ENCODE results near the gene ITPA.
A peak's percentile ranks its signal among the peaks of the same experiment; 100 is the strongest.
"Not testable (repeated sequence)": the region's sequence is repeated elsewhere in the genome, so short reads cannot be mapped to it uniquely, and the experiment has no call there.

ITPA gene

GRCh38 chr20:3187861-3188260 lies 21.4 kb upstream of the ITPA start:
- H3K9me3 Mint-ChIP-seq, H3K4me3 Mint-ChIP-seq, H3K27me3 Mint-ChIP-seq, H3K27ac Mint-ChIP-seq, DNase-seq, H3K4me1 Mint-ChIP-seq, ATAC-seq: not testable (repeated sequence)
- peaks cover 20% of the 10 kb centered on the region for H3K36me3 Mint-ChIP-seq (ENCODE audit: low read depth)

DNA sequence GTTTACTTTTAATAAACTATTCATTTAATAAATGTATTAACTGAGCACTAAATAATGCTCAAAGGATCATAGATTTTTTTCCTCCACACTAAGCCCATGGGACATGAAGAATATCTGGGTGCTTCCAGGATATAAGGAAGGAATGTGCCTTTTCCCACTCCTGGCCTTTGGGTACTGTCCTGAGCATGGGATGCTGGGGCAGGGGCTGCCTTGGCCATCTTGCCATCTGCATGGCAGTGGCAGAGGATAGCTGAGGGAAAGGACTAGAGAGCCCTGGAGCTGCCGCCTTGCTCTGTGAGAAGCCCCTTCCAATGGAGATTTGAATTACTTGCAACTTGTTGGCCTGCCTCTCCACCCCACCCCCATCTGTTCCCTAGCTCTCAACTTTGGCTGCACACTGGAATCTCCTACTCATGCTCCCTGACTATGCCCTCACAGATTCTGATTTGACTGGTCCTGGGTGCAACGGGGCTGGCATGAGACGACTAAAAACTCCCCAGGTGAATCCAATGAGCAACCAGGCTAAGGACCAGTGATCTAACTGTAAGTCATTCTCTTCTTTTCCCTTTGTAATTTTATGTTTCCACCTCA lies 20.4 kb upstream of the ITPA start:
- Mint-ChIP-seq H3K4me1 (no peaks in the 10 kb centered on the region), H3K27me3 (no peaks in the 10 kb centered on the region), H3K36me3 (ENCODE audit: low read depth) (peaks cover 22% of the 10 kb centered on the region), H3K4me3 (no peak overlapping the region), H3K27ac (no peak overlapping the region), H3K9me3 (no peaks in the 10 kb centered on the region)
- no peak for ATAC-seq
- DNase-seq = no peak

DNA sequence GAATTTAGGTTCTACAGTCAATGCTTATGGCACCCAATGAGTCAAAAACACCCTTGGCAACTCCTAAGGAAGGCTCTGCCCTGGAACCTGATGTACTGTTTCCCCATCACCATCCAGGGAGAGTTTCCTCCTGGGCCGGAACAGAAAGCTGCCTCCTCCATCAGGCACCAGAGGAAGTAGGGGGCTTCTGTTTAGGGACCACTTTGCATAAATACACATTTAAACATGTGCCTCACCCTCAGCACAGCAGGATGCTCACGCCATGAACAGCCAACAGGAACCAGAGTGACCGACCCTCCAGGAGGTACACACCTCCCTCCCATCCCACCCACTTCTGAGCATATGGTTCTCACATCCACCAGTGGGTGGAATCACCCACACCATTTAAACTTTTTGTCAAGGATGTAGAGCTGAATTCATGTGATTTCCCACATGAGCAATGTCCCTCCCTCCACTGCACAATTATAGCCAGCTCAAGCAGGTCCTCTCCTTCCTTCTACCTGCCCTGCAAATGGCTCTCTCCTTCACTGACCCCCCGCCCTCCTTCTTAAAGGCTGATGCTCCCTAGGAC lies 19.7 kb upstream of the ITPA start:
- Mint-ChIP-seq H3K9me3 (no peaks in the 10 kb centered on the region), H3K4me3 (no peak overlapping the region), H3K27ac (peak overlapping the region; percentile 20), H3K4me1 (no peaks in the 10 kb centered on the region), H3K27me3 (no peaks in the 10 kb centered on the region), H3K36me3 (ENCODE audit: low read depth) (peaks cover 24% of the 10 kb centered on the region)
- ATAC-seq (no peak), DNase-seq (no peak)

DNA sequence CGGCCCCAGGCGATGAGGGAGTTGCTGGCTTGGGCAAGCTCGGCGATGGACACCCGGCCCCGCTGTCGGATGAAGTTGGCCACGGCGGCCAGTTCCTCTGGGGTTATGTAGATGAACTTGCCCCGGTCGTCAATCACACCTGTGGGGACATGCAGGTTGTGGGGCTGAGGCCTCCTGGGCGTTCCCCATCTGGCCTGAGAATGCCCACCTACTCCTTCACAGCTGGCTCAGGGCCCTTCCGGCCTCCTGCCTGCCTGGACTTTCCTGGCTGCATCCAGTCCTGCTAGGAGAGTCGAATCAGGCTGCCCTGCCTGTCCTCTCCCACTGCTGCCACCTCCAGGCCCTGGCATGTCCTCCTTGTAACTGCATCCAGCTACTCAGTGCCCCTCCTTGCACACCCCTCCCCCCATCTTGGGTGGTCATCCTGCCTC lies 18.6 kb upstream of the ITPA start:
- no peak for DNase-seq
- H3K4me1 Mint-ChIP-seq = peaks cover 6% of the 10 kb centered on the region

DNA sequence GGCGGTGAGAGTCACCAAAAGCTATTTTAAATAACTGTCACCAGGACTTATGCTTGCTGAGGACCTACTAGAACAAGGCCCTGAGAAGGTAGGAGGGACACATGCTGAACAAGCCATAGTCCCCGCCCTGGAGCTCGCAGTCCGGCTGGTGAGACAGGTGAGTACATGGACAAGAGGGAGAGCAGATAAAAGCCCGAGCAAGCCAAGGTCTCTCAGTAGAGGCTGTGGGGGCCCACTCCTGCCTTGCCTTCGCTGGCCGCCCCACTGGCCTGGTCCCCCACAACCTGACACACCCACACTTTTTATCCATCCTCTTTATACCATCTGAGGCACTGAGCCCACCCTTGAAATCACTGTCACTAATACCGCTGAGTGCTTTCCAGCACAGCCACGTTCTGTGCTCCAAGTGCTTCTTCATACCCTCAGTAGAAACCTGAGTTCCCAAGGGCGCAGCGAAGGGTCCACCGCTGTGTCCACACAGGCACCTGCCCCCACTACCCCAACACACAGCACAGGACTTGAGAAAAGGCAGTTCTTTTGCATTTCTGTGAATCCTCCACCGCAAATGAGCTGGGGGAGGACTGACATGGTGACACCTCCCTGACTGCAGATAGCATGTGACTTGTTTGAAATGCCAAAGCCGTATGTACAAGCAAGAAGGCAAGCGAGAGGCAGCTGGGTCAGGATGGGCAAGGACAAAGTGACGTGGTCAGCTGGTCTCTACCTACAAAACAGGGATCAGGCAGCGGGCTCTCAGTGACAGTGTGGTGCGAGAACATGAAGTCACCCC lies 16.9 kb upstream of the ITPA start:
- no peak for DNase-seq
- Mint-ChIP-seq H3K36me3 (ENCODE audit: low read depth) (peaks cover 39% of the 10 kb centered on the region), H3K27ac (no peak overlapping the region), H3K27me3 (no peaks in the 10 kb centered on the region), H3K9me3 (no peaks in the 10 kb centered on the region), H3K4me1 (peaks cover 10% of the 10 kb centered on the region), H3K4me3 (no peak overlapping the region)
- no peak for ATAC-seq

More for the DNA sequence above, 18.6 kb upstream of the ITPA start:
- Mint-ChIP-seq H3K27ac (no peak overlapping the region), H3K4me3 (no peak overlapping the region), H3K9me3 (no peaks in the 10 kb centered on the region), H3K27me3 (no peaks in the 10 kb centered on the region), H3K36me3 (ENCODE audit: low read depth) (peaks cover 28% of the 10 kb centered on the region)
- ATAC-seq = no peak

- Mint-ChIP-seq H3K27ac (no peak overlapping the region), H3K9me3 (no peaks in the 10 kb centered on the region), H3K4me1 (peaks cover 10% of the 10 kb centered on the region), H3K27me3 (no peaks in the 10 kb centered on the region), H3K4me3 (no peak overlapping the region), H3K36me3 (ENCODE audit: low read depth) (peaks cover 43% of the 10 kb centered on the region)
- DNase-seq (no peak), ATAC-seq (peak; percentile 55)
Observed at GRCh38 chr20:3193806-3194616, 15.3 kb upstream of the ITPA start.

DNA sequence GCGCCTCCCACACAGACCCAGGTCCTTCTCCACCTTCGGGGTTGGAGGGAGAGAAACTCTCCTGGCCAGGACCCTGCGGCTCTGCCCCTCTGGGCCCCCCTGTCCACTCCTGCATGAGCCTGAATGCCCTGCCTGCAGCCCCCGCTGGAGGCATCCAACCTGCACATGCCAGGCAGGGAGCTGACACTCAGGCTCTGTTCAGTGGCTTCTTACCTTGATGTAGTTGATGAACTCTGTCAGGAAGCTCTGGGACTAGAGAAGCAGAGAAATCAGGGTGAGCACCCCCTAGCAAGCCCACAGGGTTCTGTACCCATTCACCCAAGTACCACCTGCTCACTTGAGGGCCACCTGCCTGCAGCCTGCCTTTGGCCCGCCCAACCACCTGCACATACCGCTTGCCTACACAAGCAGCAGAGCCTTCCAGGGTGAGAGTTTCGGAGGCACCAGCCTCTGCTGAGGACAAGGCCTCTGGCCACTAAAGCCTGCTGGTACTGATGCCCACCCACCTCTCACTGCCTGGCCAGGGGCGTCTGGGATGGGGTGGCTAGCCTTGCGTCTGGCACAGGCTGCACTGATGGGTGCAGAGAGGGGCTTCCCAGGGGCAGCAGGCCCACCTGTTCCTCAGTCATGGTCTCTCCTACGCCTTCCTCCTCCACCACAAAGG lies 14.5 kb upstream of the ITPA start:
- no peak overlapping the region for H3K4me3 Mint-ChIP-seq
- peaks cover 10% of the 10 kb centered on the region for H3K4me1 Mint-ChIP-seq
- H3K36me3 Mint-ChIP-seq (ENCODE audit: low read depth) = peaks cover 49% of the 10 kb centered on the region
- ATAC-seq (no peak), DNase-seq (no peak)
- no peak overlapping the region for H3K27ac Mint-ChIP-seq
- H3K27me3 Mint-ChIP-seq = no peaks in the 10 kb centered on the region
- H3K9me3 Mint-ChIP-seq = no peaks in the 10 kb centered on the region

GRCh38 chr20:3195590-3196237 lies 13.6 kb upstream of the ITPA start:
- H3K27ac Mint-ChIP-seq = peak overlapping the region; percentile 49
- peaks cover 14% of the 10 kb centered on the region for H3K4me1 Mint-ChIP-seq
- no peaks in the 10 kb centered on the region for H3K27me3 Mint-ChIP-seq
- no peaks in the 10 kb centered on the region for H3K9me3 Mint-ChIP-seq
- no peak overlapping the region for H3K4me3 Mint-ChIP-seq
- DNase-seq = no peak
- no peak for ATAC-seq
- peaks cover 54% of the 10 kb centered on the region for H3K36me3 Mint-ChIP-seq (ENCODE audit: low read depth)

DNA sequence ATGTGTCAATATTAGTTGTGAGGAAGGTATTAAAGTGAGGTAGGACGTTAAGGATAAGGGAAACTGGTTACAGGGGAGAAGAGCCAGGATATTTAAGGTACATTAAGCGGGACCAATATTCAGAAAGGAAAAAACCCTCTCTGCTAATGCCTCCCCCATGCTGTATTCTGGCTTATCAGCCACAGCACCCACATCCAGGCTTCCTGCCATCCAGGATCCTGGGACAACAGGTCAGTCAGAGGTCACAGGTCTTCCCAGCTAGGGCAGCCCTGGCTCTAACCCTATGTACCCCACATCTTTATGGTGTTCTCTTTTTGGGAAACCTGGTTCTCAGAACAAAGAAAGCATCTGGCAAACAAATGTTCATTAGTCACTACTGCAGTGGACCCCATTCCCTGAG lies 10.1 kb upstream of the ITPA start:
- DNase-seq (no peak), ATAC-seq (no peak)
- peaks cover 26% of the 10 kb centered on the region for H3K4me1 Mint-ChIP-seq
- H3K4me3 Mint-ChIP-seq = no peak overlapping the region
- no peaks in the 10 kb centered on the region for H3K9me3 Mint-ChIP-seq
- H3K27ac Mint-ChIP-seq = no peak overlapping the region
- H3K27me3 Mint-ChIP-seq = no peaks in the 10 kb centered on the region
- peaks cover 45% of the 10 kb centered on the region for H3K36me3 Mint-ChIP-seq (ENCODE audit: low read depth)

- DNase-seq (no peak), ATAC-seq (no peak)
- peaks cover 44% of the 10 kb centered on the region for H3K36me3 Mint-ChIP-seq (ENCODE audit: low read depth)
- no peak overlapping the region for H3K27ac Mint-ChIP-seq
- H3K4me3 Mint-ChIP-seq = no peak overlapping the region
- no peaks in the 10 kb centered on the region for H3K9me3 Mint-ChIP-seq
- no peaks in the 10 kb centered on the region for H3K27me3 Mint-ChIP-seq
- peaks cover 30% of the 10 kb centered on the region for H3K4me1 Mint-ChIP-seq
Observed at GRCh38 chr20:3199976-3200755, 9.1 kb upstream of the ITPA start.

GRCh38 chr20:3202965-3203314 lies 6.4 kb upstream of the ITPA start:
- Mint-ChIP-seq H3K27ac (peak overlapping the region; percentile 96), H3K4me1 (peaks cover 21% of the 10 kb centered on the region), H3K9me3 (no peaks in the 10 kb centered on the region), H3K4me3 (peak overlapping the region; percentile 95), H3K36me3 (ENCODE audit: low read depth) (peaks cover 29% of the 10 kb centered on the region), H3K27me3 (no peaks in the 10 kb centered on the region)
- no peak for ATAC-seq
- no peak for DNase-seq

DNA sequence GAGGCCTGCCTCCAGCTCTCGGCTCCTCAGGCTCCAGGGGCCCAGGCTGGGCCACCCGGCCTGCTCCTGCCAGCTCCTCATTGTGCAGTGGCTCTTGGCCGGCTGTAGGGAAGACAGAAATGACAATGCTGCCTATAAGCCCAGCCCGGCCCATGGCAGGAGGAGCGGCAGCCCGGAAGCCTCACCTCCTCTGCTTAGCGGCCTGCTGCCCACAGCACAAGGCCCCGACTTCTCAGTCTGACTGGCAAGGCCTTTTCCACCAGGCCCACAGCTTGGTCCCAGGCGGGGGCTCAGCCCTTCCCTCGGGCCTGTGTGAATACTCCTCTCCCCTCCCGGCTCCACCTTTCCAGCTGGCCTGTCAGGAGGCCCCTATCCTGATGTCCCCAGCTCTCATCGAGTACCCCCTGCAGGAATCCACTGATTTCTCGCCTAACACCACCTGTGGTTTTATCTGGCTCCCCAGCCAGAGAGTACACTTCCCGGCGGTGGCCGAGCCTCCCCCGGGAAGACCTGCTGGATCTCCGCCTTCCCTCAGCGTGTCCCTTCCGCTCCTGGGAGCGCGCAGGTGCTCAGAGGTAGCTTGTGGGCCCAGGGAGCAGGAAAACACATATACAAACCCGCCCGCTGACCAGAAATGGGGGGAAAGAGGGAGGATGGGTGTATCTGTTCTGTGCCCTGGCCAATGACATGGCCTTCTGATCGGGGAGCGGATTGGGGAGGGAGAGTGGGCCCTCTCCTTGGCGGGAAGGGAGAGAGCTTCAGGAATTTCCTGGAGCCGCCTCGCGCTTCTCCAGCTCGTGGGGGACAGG lies 5.8 kb upstream of the ITPA start:
- Mint-ChIP-seq H3K27me3 (no peaks in the 10 kb centered on the region), H3K4me1 (peaks cover 21% of the 10 kb centered on the region), H3K9me3 (no peaks in the 10 kb centered on the region), H3K4me3 (peak overlapping the region; percentile 95), H3K36me3 (ENCODE audit: low read depth) (peaks cover 29% of the 10 kb centered on the region), H3K27ac (peak overlapping the region; percentile 96)
- DNase-seq (peak; percentile 34), ATAC-seq (peak; percentile 48)

Data from activated naive CD8-positive, alpha-beta T cell treated with anti-CD3 and anti-CD28 coated beads, Interleukin-2, amount 50 U/mL, for 24 hours (primary cell).